Neural progenitor cell (in vitro differentiated cells): ENCODE data around the gene HMGB3. TPM values are rescaled to one million over a fixed set of nuclear protein-coding genes. Genes with fewer than 3 reads are reported as not detected.

ENCODE experiments used
- DNase-seq: peaks from one replicate; pipeline ENCODE4 v3.0.0-alpha.2; 2016; ENCODE audit warnings: low spot score
- H2AFZ ChIP-seq: fragments of 200-600 bp; sonication (generic); replicated peaks from 2 replicates; pipeline ENCODE4 v1.6.1; 2016; ENCODE audit warnings: antibody characterized with exemption
- H3F3A ChIP-seq: fragments of 200-600 bp; sonication (generic); 2 replicates; pipeline ENCODE4 v1.6.1; 2016; ENCODE audit warnings: antibody characterized with exemption, low read depth
- H3K27ac ChIP-seq: fragments of 200-600 bp; sonication (generic); 2 replicates; pipeline ENCODE4 v1.5.1; 2016; ENCODE audit warnings: mild to moderate bottlenecking
- H3K27me3 ChIP-seq: fragments of 200-600 bp; sonication (generic); 2 replicates; pipeline ENCODE4 v1.6.1; 2016; ENCODE audit warnings: mild to moderate bottlenecking, moderate library complexity
- H3K36me3 ChIP-seq: fragments of 200-600 bp; sonication (generic); 2 replicates; pipeline ENCODE4 v1.5.1; 2016
- H3K4me1 ChIP-seq: fragments of 200-600 bp; sonication (generic); 2 replicates; pipeline ENCODE4 v1.6.1; 2016; ENCODE audit warnings: mixed run types
- H3K4me2 ChIP-seq: fragments of 200-600 bp; sonication (generic); 2 replicates; pipeline ENCODE4 v1.6.1; 2016
- H3K4me3 ChIP-seq: fragments of 200-600 bp; sonication (generic); 2 replicates; pipeline ENCODE4 v1.5.1; 2016
- H3K79me2 ChIP-seq: fragments of 200-600 bp; sonication (generic); 2 replicates; pipeline ENCODE4 v1.6.1; 2016; ENCODE audit warnings: low read depth
- H3K9ac ChIP-seq: fragments of 200-600 bp; sonication (generic); 2 replicates; pipeline ENCODE4 v1.6.1; 2016
- H3K9me3 ChIP-seq: fragments of 200-600 bp; sonication (generic); 2 replicates; pipeline ENCODE4 v1.5.1; 2016; ENCODE audit warnings: low read depth
- H4K20me1 ChIP-seq: fragments of 200-600 bp; sonication (generic); 2 replicates; pipeline ENCODE4 v1.6.1; 2016; ENCODE audit warnings: low read depth
- H3K27ac Mint-ChIP-seq: 3 replicates; pipeline ENCODE4 v1.8.0; 2021; ENCODE audit warnings: mixed read lengths
- H3K27me3 Mint-ChIP-seq: 2 replicates; pipeline ENCODE4 v1.8.0; 2022; ENCODE audit warnings: low read depth, mild to moderate bottlenecking, inconsistent platforms, moderate library complexity, mixed read lengths; ENCODE audit not compliant: insufficient read depth
- H3K36me3 Mint-ChIP-seq: 3 replicates; pipeline ENCODE4 v1.8.0; 2021; ENCODE audit warnings: mixed read lengths
- H3K4me1 Mint-ChIP-seq: 3 replicates; pipeline ENCODE4 v1.8.0; 2021; ENCODE audit warnings: mixed read lengths
- H3K4me3 Mint-ChIP-seq: 3 replicates; pipeline ENCODE4 v1.8.0; 2021; ENCODE audit warnings: mild to moderate bottlenecking, moderate library complexity, mixed read lengths
- H3K9me3 Mint-ChIP-seq: 3 replicates; pipeline ENCODE4 v1.8.0; 2020; ENCODE audit warnings: mixed read lengths
- EZH2 ChIP-seq: fragments of 200-600 bp; sonication (generic); IDR thresholded peaks from 2 replicates; pipeline ENCODE4 v1.6.1; 2017; ENCODE audit warnings: antibody characterized with exemption, mild to moderate bottlenecking, moderate library complexity
- EZH2phosphoT487 ChIP-seq: fragments of 200-600 bp; sonication (generic); IDR thresholded peaks from 2 replicates; pipeline ENCODE4 v1.6.1; 2017; ENCODE audit warnings: antibody characterized with exemption
- total RNA-seq: library from RNA; depleted of rRNA; stranded (reverse); fragments of >200 nt; gene quantifications from 2 replicates; pipeline ENCODE4 v1.2.3, GENCODE V29; 2015; ENCODE audit warnings: low replicate concordance
- TF ChIP-seq, protein P1 (sequence below): fragments of 200-600 bp; sonication (generic); IDR thresholded peaks from 2 replicates; pipeline ENCODE4 v1.5.1; 2017; ENCODE audit warnings: antibody characterized with exemption, mild to moderate bottlenecking

The HMGB3 gene
- total RNA-seq, 1 donor from 2014 or later, result 187 TPM

DNA sequence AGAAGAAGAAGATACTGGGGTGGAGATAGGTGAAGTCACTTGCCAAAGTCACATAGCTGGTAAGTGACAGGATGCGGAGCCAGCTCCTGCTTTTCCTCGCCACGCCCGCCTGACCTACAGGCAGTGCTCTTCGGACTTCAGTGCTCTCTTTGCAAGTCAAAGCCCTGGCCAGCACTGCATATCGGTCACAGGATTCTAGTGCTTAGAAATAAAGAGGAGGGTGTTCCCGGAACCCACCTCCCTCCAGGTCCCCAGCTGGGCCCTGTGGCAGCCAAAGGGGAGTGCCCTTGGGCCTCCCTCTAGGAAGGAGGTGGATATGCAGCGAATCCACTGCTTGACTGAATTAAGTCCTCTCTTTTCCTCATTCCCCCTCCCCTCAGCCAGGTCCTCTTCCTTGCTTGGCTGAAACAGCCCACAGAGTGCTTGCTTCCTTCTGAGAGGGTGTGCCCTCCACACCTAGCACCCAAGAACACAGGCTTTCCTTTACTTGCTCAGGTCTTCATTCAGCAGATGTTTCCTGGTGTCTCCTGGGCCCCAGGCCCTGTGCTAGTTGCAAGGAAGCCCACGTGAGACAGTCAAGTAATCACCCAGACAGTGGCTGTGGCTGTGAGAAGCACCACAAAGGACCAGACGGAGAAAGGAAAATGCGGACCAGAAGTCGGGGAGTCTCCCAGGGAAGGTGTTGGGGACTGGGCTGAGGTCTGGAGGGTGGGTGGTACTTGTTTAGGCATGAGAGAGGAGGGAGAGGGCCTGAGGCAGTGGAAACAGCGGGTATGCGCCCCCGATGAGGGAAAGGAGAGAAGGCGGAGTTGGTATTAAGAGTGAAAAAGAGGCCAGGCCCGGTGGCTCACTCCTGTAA lies 14.0 kb upstream of the HMGB3 start:
- Histone ChIP-seq H2AFZ (peak overlapping the region; percentile 31), H3K4me3 (no peak overlapping the region), H3F3A (no peaks in the 10 kb centered on the region), H3K4me2 (no peak overlapping the region), H3K4me1 (no peaks in the 10 kb centered on the region), H3K27me3 (no peaks in the 10 kb centered on the region), H4K20me1 (no peaks in the 10 kb centered on the region), H3K79me2 (no peaks in the 10 kb centered on the region), H3K27ac (no peak overlapping the region), H3K36me3 (no peaks in the 10 kb centered on the region), H3K9ac (no peak overlapping the region), H3K9me3 (no peaks in the 10 kb centered on the region)
- no peak for DNase-seq
- H3K27me3 Mint-ChIP-seq, result peaks cover 10% of the 10 kb centered on the region
- peaks cover 2% of the 10 kb centered on the region for H3K4me1 Mint-ChIP-seq
- H3K4me3 Mint-ChIP-seq, result no peak overlapping the region
- H3K9me3 Mint-ChIP-seq, result peaks cover 10% of the 10 kb centered on the region
- H3K36me3 Mint-ChIP-seq, result no peaks in the 10 kb centered on the region
- TF ChIP-seq EZH2, result no peak
- no peak for TF ChIP-seq EZH2phosphoT487
- TF ChIP-seq, protein P1, sequence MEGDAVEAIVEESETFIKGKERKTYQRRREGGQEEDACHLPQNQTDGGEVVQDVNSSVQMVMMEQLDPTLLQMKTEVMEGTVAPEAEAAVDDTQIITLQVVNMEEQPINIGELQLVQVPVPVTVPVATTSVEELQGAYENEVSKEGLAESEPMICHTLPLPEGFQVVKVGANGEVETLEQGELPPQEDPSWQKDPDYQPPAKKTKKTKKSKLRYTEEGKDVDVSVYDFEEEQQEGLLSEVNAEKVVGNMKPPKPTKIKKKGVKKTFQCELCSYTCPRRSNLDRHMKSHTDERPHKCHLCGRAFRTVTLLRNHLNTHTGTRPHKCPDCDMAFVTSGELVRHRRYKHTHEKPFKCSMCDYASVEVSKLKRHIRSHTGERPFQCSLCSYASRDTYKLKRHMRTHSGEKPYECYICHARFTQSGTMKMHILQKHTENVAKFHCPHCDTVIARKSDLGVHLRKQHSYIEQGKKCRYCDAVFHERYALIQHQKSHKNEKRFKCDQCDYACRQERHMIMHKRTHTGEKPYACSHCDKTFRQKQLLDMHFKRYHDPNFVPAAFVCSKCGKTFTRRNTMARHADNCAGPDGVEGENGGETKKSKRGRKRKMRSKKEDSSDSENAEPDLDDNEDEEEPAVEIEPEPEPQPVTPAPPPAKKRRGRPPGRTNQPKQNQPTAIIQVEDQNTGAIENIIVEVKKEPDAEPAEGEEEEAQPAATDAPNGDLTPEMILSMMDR, result no peak
- H3K27ac Mint-ChIP-seq, result no peak overlapping the region

DNA sequence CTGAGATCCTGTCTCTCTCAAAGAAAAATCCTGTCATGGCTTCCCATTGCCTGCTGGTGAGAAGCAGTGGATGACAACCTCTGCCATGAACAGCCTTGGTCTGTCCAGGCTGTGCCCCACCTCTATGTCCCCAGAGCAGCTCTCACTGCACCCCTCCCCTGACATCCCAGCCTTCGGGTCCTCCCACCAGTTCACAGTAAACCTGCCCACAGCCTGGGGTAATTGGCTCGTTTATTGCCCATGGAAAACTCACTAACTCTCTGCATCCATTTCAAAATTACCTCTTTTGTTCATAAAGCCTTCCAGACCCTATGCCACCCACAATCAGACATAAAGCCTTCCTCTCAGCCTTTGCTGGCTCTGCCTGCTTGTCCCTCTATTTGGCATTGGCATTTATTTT lies 10.7 kb upstream of the HMGB3 start:
- no peak for TF ChIP-seq EZH2
- no peak for TF ChIP-seq EZH2phosphoT487
- TF ChIP-seq, protein P1, result no peak
- H3K9me3 Mint-ChIP-seq, result peaks cover 10% of the 10 kb centered on the region

DNA sequence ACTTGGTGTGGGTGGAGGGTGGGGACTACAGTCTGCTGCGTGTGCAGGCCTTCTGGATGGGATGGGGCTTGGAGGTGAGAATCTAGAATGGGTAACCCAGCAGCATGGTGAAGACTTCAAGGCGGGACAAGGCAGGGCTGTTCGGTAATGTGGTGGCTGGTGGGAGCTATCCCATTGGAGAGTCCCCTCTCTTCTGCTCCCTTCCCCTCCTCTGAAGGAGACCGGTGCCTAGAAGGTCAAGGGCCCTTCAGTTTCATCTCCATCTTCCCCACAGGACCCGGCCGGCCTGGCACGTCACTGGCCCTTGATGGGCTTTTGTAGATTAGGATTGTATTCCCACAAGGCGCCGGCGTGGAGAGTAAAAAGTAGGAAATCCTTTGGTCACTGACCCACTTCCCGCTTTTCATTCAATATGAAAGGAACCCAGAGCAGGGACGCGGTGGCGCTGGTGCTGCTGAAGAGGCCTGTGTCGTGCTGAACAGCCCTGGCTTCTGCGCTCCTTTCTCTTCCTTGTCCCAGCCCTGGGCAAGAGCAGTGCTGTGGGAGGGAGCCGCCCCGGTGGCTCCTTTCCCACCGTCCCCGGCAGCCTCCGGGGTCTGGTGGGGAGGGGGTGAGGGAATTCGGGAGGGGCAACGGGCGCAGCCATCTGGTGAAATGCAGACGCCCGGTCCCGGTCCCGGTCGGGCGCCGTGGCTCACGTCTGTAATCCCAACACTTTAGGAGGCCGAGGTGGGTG lies 7.3 kb upstream of the HMGB3 start:
- no peaks in the 10 kb centered on the region for H3F3A ChIP-seq
- no peak overlapping the region for H3K4me3 ChIP-seq
- H3K27ac ChIP-seq, result no peak overlapping the region
- no peaks in the 10 kb centered on the region for H3K36me3 Mint-ChIP-seq
- H3K79me2 ChIP-seq, result no peaks in the 10 kb centered on the region
- no peaks in the 10 kb centered on the region for H3K4me1 Mint-ChIP-seq
- H3K4me3 Mint-ChIP-seq, result no peak overlapping the region
- H2AFZ ChIP-seq, result no peak overlapping the region
- no peaks in the 10 kb centered on the region for H3K9me3 ChIP-seq
- no peaks in the 10 kb centered on the region for H3K4me1 ChIP-seq
- no peak overlapping the region for H3K4me2 ChIP-seq
- no peaks in the 10 kb centered on the region for H3K27me3 ChIP-seq
- H3K9ac ChIP-seq, result no peak overlapping the region
- H3K27me3 Mint-ChIP-seq, result peaks cover 6% of the 10 kb centered on the region
- no peaks in the 10 kb centered on the region for H4K20me1 ChIP-seq
- no peak overlapping the region for H3K27ac Mint-ChIP-seq
- no peaks in the 10 kb centered on the region for H3K36me3 ChIP-seq
- TF ChIP-seq EZH2, result no peak
- TF ChIP-seq, protein P1, result no peak
- TF ChIP-seq EZH2phosphoT487, result no peak
- peaks cover 9% of the 10 kb centered on the region for H3K9me3 Mint-ChIP-seq
- no peak for DNase-seq

More for the DNA sequence above, 10.7 kb upstream of the HMGB3 start:
- Mint-ChIP-seq H3K36me3 (no peaks in the 10 kb centered on the region), H3K27me3 (peaks cover 7% of the 10 kb centered on the region), H3K27ac (no peak overlapping the region), H3K4me3 (no peak overlapping the region), H3K4me1 (no peaks in the 10 kb centered on the region)
- Histone ChIP-seq H3K27ac (no peak overlapping the region), H3K9me3 (no peaks in the 10 kb centered on the region), H3F3A (no peaks in the 10 kb centered on the region), H2AFZ (no peak overlapping the region), H4K20me1 (no peaks in the 10 kb centered on the region), H3K4me1 (no peaks in the 10 kb centered on the region), H3K9ac (no peak overlapping the region), H3K4me2 (no peak overlapping the region), H3K79me2 (no peaks in the 10 kb centered on the region), H3K36me3 (no peaks in the 10 kb centered on the region), H3K4me3 (no peak overlapping the region), H3K27me3 (no peaks in the 10 kb centered on the region)
- DNase-seq, result no peak
